ENCODE results near the gene RYR3.

Gene RYR3

GRCh38 chr15:33742306-33742705, 431.5 kb downstream of the RYR3 start:
- in situ Hi-C loops (cut with MboI; ENCODE audit: low sequenced_read_pairs), result no loop called here

GRCh38 chr15:33742800-33743199, 432.0 kb downstream of the RYR3 start:
- in situ Hi-C loops (cut with MboI; ENCODE audit: low sequenced_read_pairs), result no loop called here

- in situ Hi-C loops (cut with MboI; ENCODE audit: low sequenced_read_pairs), result no loop called here
Measured at GRCh38 chr15:33746203-33746602, 435.4 kb downstream of the RYR3 start.

- in situ Hi-C loops (cut with MboI; ENCODE audit: low sequenced_read_pairs), result no loop called here
Measured at GRCh38 chr15:33753012-33753411, 442.2 kb downstream of the RYR3 start.

- in situ Hi-C loops (cut with MboI; ENCODE audit: low sequenced_read_pairs), result no loop called here
Measured at GRCh38 chr15:33754242-33754641, 443.5 kb downstream of the RYR3 start.

GRCh38 chr15:33756961-33757360, 446.2 kb downstream of the RYR3 start:
- in situ Hi-C loops (cut with MboI; ENCODE audit: low sequenced_read_pairs), result no loop called here

GRCh38 chr15:33757516-33758232, 446.9 kb downstream of the RYR3 start:
- in situ Hi-C loops (cut with MboI; ENCODE audit: low sequenced_read_pairs), result no loop called here

- in situ Hi-C loops (cut with MboI; ENCODE audit: low sequenced_read_pairs), result no loop called here
Measured at GRCh38 chr15:33766389-33766788, 455.6 kb downstream of the RYR3 start.

GRCh38 chr15:33768670-33769190, 458.0 kb downstream of the RYR3 start:
- in situ Hi-C loops (cut with MboI; ENCODE audit: low sequenced_read_pairs), result no loop called here

GRCh38 chr15:33773969-33774368, 463.2 kb downstream of the RYR3 start:
- in situ Hi-C loops (cut with MboI; ENCODE audit: low sequenced_read_pairs), result no loop called here

GRCh38 chr15:33778852-33779251, 468.1 kb downstream of the RYR3 start:
- in situ Hi-C loops (cut with MboI; ENCODE audit: low sequenced_read_pairs), result no loop called here

- in situ Hi-C loops (cut with MboI; ENCODE audit: low sequenced_read_pairs), result no loop called here
Measured at GRCh38 chr15:33780011-33780768, 469.4 kb downstream of the RYR3 start.

GRCh38 chr15:33782966-33783365, 472.2 kb downstream of the RYR3 start:
- in situ Hi-C loops (cut with MboI; ENCODE audit: low sequenced_read_pairs), result no loop called here

GRCh38 chr15:33785366-33785765, 474.6 kb downstream of the RYR3 start:
- in situ Hi-C loops (cut with MboI; ENCODE audit: low sequenced_read_pairs), result no loop called here

- in situ Hi-C loops (cut with MboI; ENCODE audit: low sequenced_read_pairs), result no loop called here
Measured at GRCh38 chr15:33788906-33789540, 478.3 kb downstream of the RYR3 start.

GRCh38 chr15:33794453-33794852, 483.7 kb downstream of the RYR3 start:
- in situ Hi-C loops (cut with MboI; ENCODE audit: low sequenced_read_pairs), result no loop called here

- in situ Hi-C loops (cut with MboI; ENCODE audit: low sequenced_read_pairs), result no loop called here
Measured at GRCh38 chr15:33795070-33795469, 484.3 kb downstream of the RYR3 start.

- in situ Hi-C loops (cut with MboI; ENCODE audit: low sequenced_read_pairs), result no loop called here
Measured at GRCh38 chr15:33797651-33798050, 486.9 kb downstream of the RYR3 start.

GRCh38 chr15:33801954-33802353, 491.2 kb downstream of the RYR3 start:
- in situ Hi-C loops (cut with MboI; ENCODE audit: low sequenced_read_pairs), result no loop called here

GRCh38 chr15:33807665-33808064, 496.9 kb downstream of the RYR3 start:
- in situ Hi-C loops (cut with MboI; ENCODE audit: low sequenced_read_pairs), result no loop called here

GRCh38 chr15:33808720-33809457, 498.1 kb downstream of the RYR3 start:
- in situ Hi-C loops (cut with MboI; ENCODE audit: low sequenced_read_pairs), result no loop called here

Measured in hTERT RPE-1 (cell line).